ENCODE measurements around the gene NRARP.

The NRARP gene

GRCh38 chr9:137276473-137277328 is 25.4 kb downstream of the NRARP start:
- peak; percentile 51 for DNase-seq (ENCODE audit: low read depth)

- DNase-seq (ENCODE audit: low read depth), result no peak
Measured at GRCh38 chr9:137275588-137276472, 26.2 kb downstream of the NRARP start.

GRCh38 chr9:137275203-137275587 is 26.9 kb downstream of the NRARP start:
- DNase-seq (ENCODE audit: low read depth), result no peak

GRCh38 chr9:137273611-137274320 is 28.3 kb downstream of the NRARP start:
- no peak for DNase-seq (ENCODE audit: low read depth)

DNA sequence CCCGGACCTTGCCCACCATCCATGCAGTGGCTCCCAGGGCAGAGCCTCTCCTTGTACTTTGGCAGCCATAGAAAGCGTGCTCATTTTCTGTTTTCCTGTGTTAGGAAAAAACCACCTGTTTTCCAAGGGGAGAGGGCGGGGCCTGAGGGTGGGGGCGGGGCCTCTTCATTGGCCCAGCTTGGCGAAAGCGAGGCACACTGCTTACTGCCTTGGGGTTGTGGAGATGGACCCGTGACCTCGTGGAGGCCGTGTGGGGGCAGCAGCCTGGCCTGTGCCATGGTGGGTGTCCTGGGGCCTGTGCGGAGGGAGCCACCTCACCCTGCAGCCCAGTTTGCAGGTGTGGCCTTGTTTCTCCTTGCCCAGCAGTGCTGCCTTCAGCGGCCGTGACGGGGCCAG is 29.0 kb downstream of the NRARP start:
- no peak for DNase-seq (ENCODE audit: low read depth)

- no peak for DNase-seq (ENCODE audit: low read depth)
Measured at GRCh38 chr9:137272241-137273094, 29.6 kb downstream of the NRARP start.

DNA sequence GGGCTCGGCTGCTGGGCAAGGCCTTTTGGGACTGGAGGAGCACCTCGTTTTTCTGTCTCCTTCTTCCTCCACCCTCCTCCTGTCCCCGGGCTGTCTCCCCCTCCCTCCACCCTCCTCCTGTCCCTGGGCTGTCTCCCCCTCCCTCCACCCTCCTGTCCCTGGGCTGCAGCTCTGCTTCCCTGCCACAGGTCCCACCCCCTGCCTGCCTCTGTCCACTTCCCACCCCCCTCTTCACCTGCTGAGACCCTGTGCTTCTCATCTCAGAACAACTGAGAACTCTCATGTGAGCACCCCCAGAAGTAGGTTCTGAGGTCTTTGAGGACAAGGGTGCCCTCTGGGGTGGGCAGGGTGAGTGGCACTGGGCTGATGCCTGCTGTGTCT is 30.4 kb downstream of the NRARP start:
- DNase-seq (ENCODE audit: low read depth), result no peak

- DNase-seq (ENCODE audit: low read depth), result no peak
Measured at GRCh38 chr9:137270929-137271695, 31.0 kb downstream of the NRARP start.

DNA sequence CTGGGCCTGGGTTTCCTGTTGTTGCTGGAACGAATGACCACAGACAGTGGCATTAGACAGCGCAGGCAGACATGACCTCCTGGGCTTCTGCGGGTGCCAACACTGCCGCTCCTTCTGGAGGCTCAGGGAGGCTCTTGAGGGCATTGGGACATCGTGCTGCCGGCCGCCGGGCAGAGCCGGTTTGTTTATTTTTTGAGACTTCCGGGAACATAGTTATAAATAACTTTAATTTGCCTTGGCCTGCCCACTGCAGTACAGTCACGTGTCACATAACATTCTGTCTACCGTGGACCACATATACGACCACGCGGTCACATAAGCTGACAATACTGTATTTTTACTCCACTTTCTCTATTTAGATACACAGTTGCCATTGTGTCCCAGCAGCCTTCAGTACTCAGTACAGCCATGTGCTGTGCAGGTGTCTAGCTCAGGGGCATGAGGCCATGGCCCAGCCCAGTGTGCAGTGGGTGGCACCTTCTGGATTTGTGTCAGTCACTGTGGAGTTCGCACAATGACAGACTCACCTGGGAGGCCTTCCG is 32.8 kb downstream of the NRARP start:
- no peak for DNase-seq (ENCODE audit: low read depth)

DNA sequence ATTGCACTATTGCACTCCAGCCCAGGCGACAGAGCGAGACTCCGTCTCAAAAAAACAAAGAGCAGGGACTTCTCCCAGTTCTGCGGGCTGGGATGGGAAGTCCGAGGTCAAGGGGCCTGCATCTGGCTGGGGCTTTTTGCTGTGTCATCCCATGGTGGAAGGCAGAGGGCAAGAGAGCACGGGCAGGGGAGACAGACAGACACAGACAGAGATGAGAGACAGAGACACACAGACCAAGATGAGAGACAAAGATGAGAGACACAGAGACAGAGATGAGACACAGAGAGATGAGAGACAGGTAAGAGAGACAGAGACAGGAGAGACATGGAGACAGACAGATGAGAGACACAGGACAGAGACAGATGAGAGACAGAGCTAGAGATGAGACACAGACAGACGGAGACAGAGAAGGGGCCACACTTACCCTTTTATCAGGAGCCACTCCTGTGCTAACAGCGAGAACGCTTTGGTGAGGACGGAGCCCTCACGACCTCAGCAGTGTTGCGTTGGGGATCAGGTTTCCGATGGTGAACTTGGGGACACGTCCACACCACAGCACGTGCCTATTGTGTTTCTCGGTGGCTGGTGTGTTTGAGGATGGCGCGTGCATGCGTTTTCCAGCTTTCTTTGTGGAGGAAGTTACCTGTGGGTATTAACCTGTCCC is 33.4 kb downstream of the NRARP start:
- no peak for DNase-seq (ENCODE audit: low read depth)

DNA sequence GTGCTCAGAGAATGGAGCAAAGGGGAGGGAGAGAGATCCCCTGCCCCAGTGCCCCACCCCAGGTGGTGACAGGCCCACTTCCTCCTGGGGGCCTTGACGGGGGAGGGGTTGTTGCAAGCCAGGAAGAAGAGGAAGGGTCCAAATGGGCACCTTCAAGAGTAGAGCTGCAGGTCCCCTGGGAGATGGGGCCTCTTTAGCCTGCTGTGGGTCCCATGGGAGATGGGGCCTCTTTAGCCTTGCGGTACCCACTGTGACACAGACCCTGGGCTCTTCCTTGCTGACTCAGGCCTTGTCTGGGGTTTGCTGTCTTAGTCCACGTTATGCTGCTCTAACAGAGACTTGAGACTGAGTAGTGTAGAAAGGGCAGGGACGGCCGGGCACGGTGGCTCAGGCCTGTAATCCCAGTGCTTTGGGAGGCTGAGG is 34.1 kb downstream of the NRARP start:
- no peak for DNase-seq (ENCODE audit: low read depth)

GRCh38 chr9:137266585-137267453 is 35.3 kb downstream of the NRARP start:
- no peak for DNase-seq (ENCODE audit: low read depth)

- no peak for DNase-seq (ENCODE audit: low read depth)
Measured at GRCh38 chr9:137266162-137266527, 35.9 kb downstream of the NRARP start.

DNA sequence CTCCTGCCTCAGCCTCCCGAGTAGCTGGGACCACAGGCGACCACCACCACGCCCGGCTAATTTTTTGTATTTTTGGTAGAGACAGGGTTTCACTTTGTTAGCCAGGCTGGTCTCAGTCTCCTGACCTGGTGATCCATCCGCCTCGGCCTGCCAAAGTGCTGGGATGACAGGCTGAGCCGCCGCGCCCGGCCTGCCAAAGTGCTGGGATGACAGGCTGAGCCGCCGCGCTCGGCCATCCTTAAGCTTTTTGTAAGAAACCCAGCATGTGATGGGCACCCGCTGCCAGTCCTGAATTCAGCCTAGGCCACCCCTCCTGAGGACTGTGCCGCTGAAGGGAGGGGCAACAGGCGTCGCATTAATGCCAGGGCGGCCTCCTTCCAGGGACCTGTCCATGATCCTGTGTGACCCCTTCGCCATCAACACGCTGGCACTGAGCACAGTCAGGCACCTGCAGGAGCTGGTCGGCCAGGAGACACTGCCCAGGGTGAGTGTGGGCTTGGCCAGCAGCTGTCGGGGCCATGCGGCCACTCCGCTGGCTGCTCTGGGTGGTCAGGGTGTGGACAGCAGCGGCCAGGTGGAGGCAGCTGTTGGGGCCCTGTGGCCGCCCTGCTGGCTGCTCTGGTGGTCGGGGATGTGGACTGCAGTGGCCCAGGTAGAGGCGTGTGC is 36.4 kb downstream of the NRARP start:
- no peak for DNase-seq (ENCODE audit: low read depth)

DNA sequence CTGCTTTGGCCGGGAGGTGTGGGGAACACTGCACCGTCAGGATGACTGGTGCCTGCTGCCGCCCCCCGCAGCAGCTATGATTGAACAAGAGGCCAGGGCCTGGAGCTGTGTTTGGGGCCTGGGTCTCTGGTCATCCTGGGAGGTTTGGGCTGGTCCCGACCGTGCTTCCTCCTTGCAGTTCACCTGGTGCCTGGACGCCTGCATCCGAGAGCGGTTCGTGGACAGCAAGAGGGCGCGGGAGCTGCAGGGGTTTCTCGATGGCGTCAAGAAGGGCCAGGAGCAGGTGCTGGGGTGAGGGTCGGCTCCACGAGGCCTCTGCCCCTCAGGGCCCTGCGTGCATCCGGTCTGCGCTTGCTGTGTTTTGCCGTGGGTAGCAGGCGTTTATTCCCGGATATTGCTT is 38.0 kb downstream of the NRARP start:
- DNase-seq (ENCODE audit: low read depth), result no peak

DNA sequence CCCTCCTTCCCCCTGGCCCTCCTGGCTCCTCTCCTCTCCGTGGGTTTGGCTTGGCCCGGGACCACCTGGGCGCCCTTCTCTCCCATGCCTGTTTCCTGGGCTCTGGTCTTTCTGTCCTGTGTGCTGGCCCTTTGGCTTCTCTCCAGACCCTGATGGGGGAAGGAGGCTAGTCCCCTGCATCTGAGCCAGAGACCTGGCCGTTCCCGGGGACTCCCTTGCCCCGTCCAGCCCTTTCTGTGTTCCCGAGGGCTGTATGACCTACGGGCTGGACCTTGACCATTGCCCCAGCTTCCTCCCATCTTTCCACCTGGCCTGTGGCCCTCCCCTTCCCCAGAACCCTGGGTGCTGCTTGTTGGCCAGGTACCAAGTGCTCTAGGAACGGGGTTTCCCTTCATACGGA is 38.6 kb downstream of the NRARP start:
- no peak for DNase-seq (ENCODE audit: low read depth)

GRCh38 chr9:137262909-137263285 is 39.2 kb downstream of the NRARP start:
- no peak for DNase-seq (ENCODE audit: low read depth)

DNA sequence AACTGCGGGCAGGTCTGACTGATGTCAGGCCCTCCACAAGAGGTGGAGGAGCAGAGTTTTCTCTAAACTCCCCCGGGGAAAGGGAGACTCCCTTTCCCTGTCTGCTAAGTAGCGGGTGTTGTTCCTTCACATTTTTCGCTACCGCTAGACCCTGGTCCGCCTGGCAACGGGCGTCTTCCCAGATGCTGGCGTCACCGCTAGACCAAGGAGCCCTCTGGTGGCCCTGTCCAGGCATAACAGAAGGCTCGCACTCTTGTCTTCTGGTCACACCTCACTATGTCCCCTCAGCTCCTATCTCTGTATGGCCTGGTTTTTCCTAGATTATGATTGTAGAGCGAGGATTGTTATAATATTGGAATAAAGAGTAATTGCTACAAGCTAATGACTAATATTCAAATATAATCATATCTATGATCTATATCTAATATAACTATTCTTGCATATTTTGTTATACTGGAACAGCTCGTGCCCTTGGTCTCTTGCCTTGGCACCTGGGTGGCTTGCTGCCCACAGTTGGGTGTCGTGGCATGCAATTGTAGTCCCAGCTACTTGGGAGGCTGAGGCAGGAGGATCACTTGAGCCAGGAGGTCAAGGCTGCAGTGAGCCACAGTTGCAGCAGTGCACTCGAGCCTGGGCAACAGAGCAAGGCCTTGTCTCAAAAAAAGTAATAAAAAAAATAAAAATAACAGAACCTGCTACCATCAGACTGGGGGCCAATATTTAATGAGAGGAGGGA is 39.7 kb downstream of the NRARP start:
- peak; percentile 18 for DNase-seq (ENCODE audit: low read depth)

Data from fibroblast of the conjunctiva (primary cell).